Frontal cortex (tissue), 4 donors: ENCODE data around the gene ENTPD1. TPM values are rescaled to one million over a fixed set of nuclear protein-coding genes. Genes with fewer than 3 reads are reported as not detected.

Experiments
- DNase-seq, 2 donors: peaks; one replicate each; pipeline ENCODE4 v3.0.0; 2012; ENCODE audit warnings: low spot score in 2 of 2
- FAIRE-seq: peaks from 2 replicates; lab custom pipeline; 2012; peaks lifted over from hg19 to GRCh38; lab: Jason Lieb, UNC
- total RNA-seq: library from RNA; depleted of rRNA; stranded (reverse); fragments of >200 nt; gene quantifications from one replicate; pipeline ENCODE4 v1.2.3, GENCODE V29; 2014
- donor health status: control.
- donor health status: control.
- donor health status: control.

Gene ENTPD1
- total RNA-seq, 1 donor from 2014 or later: 6.9 TPM

- no peak for FAIRE-seq
These were observed 62.7 kb downstream of the ENTPD1 start for GRCh38 chr10:95818668-95819067.

GRCh38 chr10:95819620-95820329, 63.8 kb downstream of the ENTPD1 start:
- DNase-seq (no peak), FAIRE-seq (no peak)

More at GRCh38 chr10:95818668-95819067, 62.7 kb downstream of the ENTPD1 start:
- DNase-seq: no peak

GRCh38 chr10:95820363-95820762, 64.4 kb downstream of the ENTPD1 start:
- DNase-seq (no peak), FAIRE-seq (no peak)

- no peak for FAIRE-seq
- DNase-seq: no peak
These were observed 65.8 kb downstream of the ENTPD1 start for GRCh38 chr10:95821720-95822119.

- no peak for FAIRE-seq
These were observed 74.1 kb downstream of the ENTPD1 start for GRCh38 chr10:95830044-95830443.

GRCh38 chr10:95831076-95831475, 75.1 kb downstream of the ENTPD1 start:
- no peak for FAIRE-seq

More at GRCh38 chr10:95830044-95830443, 74.1 kb downstream of the ENTPD1 start:
- DNase-seq: no peak

GRCh38 chr10:95831515-95831914, 75.6 kb downstream of the ENTPD1 start:
- FAIRE-seq (no peak), DNase-seq (no peak)

More at GRCh38 chr10:95831076-95831475, 75.1 kb downstream of the ENTPD1 start:
- DNase-seq: no peak

- no peak for FAIRE-seq
- DNase-seq: no peak
These were observed 76.5 kb downstream of the ENTPD1 start for GRCh38 chr10:95832216-95833041.

GRCh38 chr10:95833042-95833610, 77.2 kb downstream of the ENTPD1 start:
- FAIRE-seq: no peak
- no peak for DNase-seq

- no peak for FAIRE-seq
- DNase-seq: no peak
These were observed 78.4 kb downstream of the ENTPD1 start for GRCh38 chr10:95834406-95834805.

GRCh38 chr10:95835149-95835860, 79.3 kb downstream of the ENTPD1 start:
- FAIRE-seq (no peak), DNase-seq (no peak)

- no peak for DNase-seq
- FAIRE-seq: no peak
These were observed 79.9 kb downstream of the ENTPD1 start for GRCh38 chr10:95835911-95836310.

GRCh38 chr10:95836610-95837355, 80.8 kb downstream of the ENTPD1 start:
- DNase-seq (no peak), FAIRE-seq (no peak)

- FAIRE-seq (no peak), DNase-seq (no peak)
These were observed 81.4 kb downstream of the ENTPD1 start for GRCh38 chr10:95837356-95837776.

- FAIRE-seq: no peak
- DNase-seq: no peak
These were observed 81.8 kb downstream of the ENTPD1 start for GRCh38 chr10:95837783-95838182.

GRCh38 chr10:95840121-95840520, 84.2 kb downstream of the ENTPD1 start:
- FAIRE-seq: no peak

GRCh38 chr10:95840681-95841080, 84.7 kb downstream of the ENTPD1 start:
- no peak for DNase-seq
- no peak for FAIRE-seq

More at GRCh38 chr10:95840121-95840520, 84.2 kb downstream of the ENTPD1 start:
- DNase-seq: no peak

GRCh38 chr10:95841661-95842498, 85.9 kb downstream of the ENTPD1 start:
- peak in 1 of 2 donors; percentile 35 for DNase-seq
- peak; percentile 81 for FAIRE-seq
